HUES64 (cell line): ENCODE results near the gene KRT81.
"Not testable (repeated sequence)": the region's sequence is repeated elsewhere in the genome, so short reads cannot be mapped to it uniquely, and the experiment has no call there.

Experiments used
- H3K27ac ChIP-seq: 2 replicates; pipeline ENCODE4 v1.7.0; 2013; ENCODE audit warnings: low read depth, low read length, inconsistent platforms
- H3K27me3 ChIP-seq: 2 replicates; pipeline ENCODE4 v1.6.1; 2013; ENCODE audit warnings: mild to moderate bottlenecking, low read length; ENCODE audit not compliant: insufficient read depth
- H3K36me3 ChIP-seq: 2 replicates; pipeline ENCODE4 v1.6.1; 2013; ENCODE audit warnings: mild to moderate bottlenecking, low read length; ENCODE audit not compliant: insufficient read depth
- H3K4me1 ChIP-seq: 2 replicates; pipeline ENCODE4 v1.6.1; 2013; ENCODE audit warnings: mild to moderate bottlenecking, low read length, moderate library complexity; ENCODE audit not compliant: insufficient read depth
- H3K4me3 ChIP-seq: 2 replicates; pipeline ENCODE4 v1.5.1; 2013; ENCODE audit warnings: mild to moderate bottlenecking, low read length, moderate library complexity
- H3K9ac ChIP-seq: 2 replicates; pipeline ENCODE4 v1.6.1; 2013; ENCODE audit warnings: mild to moderate bottlenecking, low read depth, low read length
- H3K9me3 ChIP-seq: 2 replicates; pipeline ENCODE4 v1.6.1; 2013; ENCODE audit warnings: low read depth, low read length; ENCODE audit not compliant: insufficient read depth
- WGBS: fragments of 150-250, 120-280 bp; methylation state at CpG from one replicate; pipeline ENCODE4 v1.1.7; 2013; ENCODE audit warnings: missing lambda C conversion rate; 5-methylcytosine and 5-hydroxymethylcytosine counted together

Gene KRT81

GRCh38 chr12:52307836-52308805, 16.8 kb upstream of the KRT81 start:
- peak overlapping the region; percentile 58 for H3K4me3 ChIP-seq
- peak overlapping the region; percentile 57 for H3K9ac ChIP-seq
- peaks cover 52% of the 10 kb centered on the region for H3K27me3 ChIP-seq
- 9% methylated on average over 70 of the region's 71 CpGs for WGBS
- H3K9me3 ChIP-seq = no peaks in the 10 kb centered on the region
- peaks cover 7% of the 10 kb centered on the region for H3K4me1 ChIP-seq
- H3K27ac ChIP-seq = no peak overlapping the region
- no peaks in the 10 kb centered on the region for H3K36me3 ChIP-seq

GRCh38 chr12:52306731-52307130, 15.4 kb upstream of the KRT81 start:
- 92% methylated on average over 2 of the region's 2 CpGs for WGBS

GRCh38 chr12:52305921-52306705, 14.8 kb upstream of the KRT81 start:
- Histone ChIP-seq H3K9me3 (no peaks in the 10 kb centered on the region), H3K9ac (no peak overlapping the region), H3K4me3 (no peak overlapping the region), H3K36me3 (no peaks in the 10 kb centered on the region), H3K27me3 (peaks cover 50% of the 10 kb centered on the region), H3K4me1 (peaks cover 7% of the 10 kb centered on the region), H3K27ac (no peak overlapping the region)
- 63% methylated on average over 11 of the region's 11 CpGs for WGBS

More at GRCh38 chr12:52306731-52307130, 15.4 kb upstream of the KRT81 start:
- Histone ChIP-seq H3K4me3 (no peak overlapping the region), H3K9me3 (no peaks in the 10 kb centered on the region), H3K4me1 (peaks cover 7% of the 10 kb centered on the region), H3K27me3 (peaks cover 52% of the 10 kb centered on the region), H3K27ac (no peak overlapping the region), H3K9ac (no peak overlapping the region), H3K36me3 (no peaks in the 10 kb centered on the region)

GRCh38 chr12:52304941-52305411, 13.6 kb upstream of the KRT81 start:
- H3K4me1 ChIP-seq, H3K4me3 ChIP-seq, H3K27ac ChIP-seq, H3K36me3 ChIP-seq, H3K9me3 ChIP-seq, H3K9ac ChIP-seq: not testable (repeated sequence)
- H3K27me3 ChIP-seq = peaks cover 39% of the 10 kb centered on the region
- WGBS = 88% methylated on average over 15 of the region's 15 CpGs

GRCh38 chr12:52302242-52302914, 11.0 kb upstream of the KRT81 start:
- WGBS = no CpG with 5 or more reads among the region's 5 CpGs
- H3K4me3 ChIP-seq, H3K36me3 ChIP-seq: not testable (repeated sequence)

GRCh38 chr12:52301721-52302120, 10.4 kb upstream of the KRT81 start:
- WGBS = 70% methylated on average over 14 of the region's 31 CpGs

More at GRCh38 chr12:52302242-52302914, 11.0 kb upstream of the KRT81 start:
- not testable (repeated sequence) for H3K4me1 ChIP-seq, H3K9ac ChIP-seq, H3K9me3 ChIP-seq, H3K27ac ChIP-seq
- H3K27me3 ChIP-seq = peaks cover 26% of the 10 kb centered on the region

GRCh38 chr12:52300796-52301691, 9.7 kb upstream of the KRT81 start:
- 50% methylated on average over 12 of the region's 14 CpGs for WGBS
- Histone ChIP-seq H3K36me3 (no peaks in the 10 kb centered on the region), H3K4me1 (no peaks in the 10 kb centered on the region)

More at GRCh38 chr12:52301721-52302120, 10.4 kb upstream of the KRT81 start:
- H3K4me1 ChIP-seq, H3K4me3 ChIP-seq, H3K27ac ChIP-seq, H3K9me3 ChIP-seq, H3K9ac ChIP-seq, H3K36me3 ChIP-seq: not testable (repeated sequence)
- H3K27me3 ChIP-seq = peaks cover 24% of the 10 kb centered on the region

GRCh38 chr12:52298677-52299190, 7.4 kb upstream of the KRT81 start:
- H3K4me3 ChIP-seq = no peak overlapping the region
- no peak overlapping the region for H3K27ac ChIP-seq
- H3K9me3 ChIP-seq = no peaks in the 10 kb centered on the region
- no peaks in the 10 kb centered on the region for H3K4me1 ChIP-seq
- H3K9ac ChIP-seq = no peak overlapping the region
- WGBS = 89% methylated on average over 4 of the region's 4 CpGs
- H3K36me3 ChIP-seq = no peaks in the 10 kb centered on the region
- peaks cover 21% of the 10 kb centered on the region; the same call in 1 of the 2 replicates for H3K27me3 ChIP-seq

More at GRCh38 chr12:52300796-52301691, 9.7 kb upstream of the KRT81 start:
- Histone ChIP-seq H3K27me3 (peaks cover 18% of the 10 kb centered on the region; the same call in 1 of the 2 replicates), H3K4me3 (no peak overlapping the region), H3K9ac (no peak overlapping the region), H3K9me3 (no peaks in the 10 kb centered on the region), H3K27ac (no peak overlapping the region)

GRCh38 chr12:52296572-52297215, 5.4 kb upstream of the KRT81 start:
- Histone ChIP-seq H3K4me3 (no peak overlapping the region), H3K4me1 (no peaks in the 10 kb centered on the region), H3K9me3 (no peaks in the 10 kb centered on the region), H3K9ac (no peak overlapping the region), H3K36me3 (no peaks in the 10 kb centered on the region), H3K27ac (no peak overlapping the region), H3K27me3 (peaks cover 21% of the 10 kb centered on the region; the same call in 1 of the 2 replicates)
- 88% methylated on average over 5 of the region's 5 CpGs for WGBS
